HepG2 (cell line): ENCODE data around the gene SBNO2. TPM values are rescaled to one million over a fixed set of nuclear protein-coding genes. Genes with fewer than 3 reads are reported as not detected.

Experiments
- ARNT2 ChIP-seq: sonication (generic); formaldehyde crosslinking; IDR thresholded peaks from 2 replicates; pipeline ENCODE4 v1.8.0; 2022; ENCODE audit warnings: mild to moderate bottlenecking, low read depth, missing genetic modification reagents, moderate library complexity
- FOXK2 ChIP-seq: fragments of 450-650 bp; IDR thresholded peaks from 2 replicates; pipeline ENCODE4 v1.6.1; 2016
- GABPA ChIP-seq, 2 experiments: IDR thresholded peaks; 2 replicates each; pipeline ENCODE4 v1.6.1; 2011 to 2016; ENCODE audit warnings: low read depth in 2 of 2, low read length in 1 of 2, missing biosample characterization in 1 of 2, missing genetic modification characterization in 1 of 2
- ISL2 ChIP-seq: sonication (generic); formaldehyde crosslinking; IDR thresholded peaks from 2 replicates; pipeline ENCODE4 v1.5.0; 2020; ENCODE audit warnings: missing genetic modification reagents
- MEIS2 ChIP-seq: sonication (generic); formaldehyde crosslinking; IDR thresholded peaks from 2 replicates; pipeline ENCODE4 v1.9.0; 2021; ENCODE audit warnings: mild to moderate bottlenecking, missing genetic modification reagents
- SUZ12 ChIP-seq: fragments of 150-350 bp; IDR thresholded peaks from 2 replicates; pipeline ENCODE4 v1.6.1; 2014; ENCODE audit warnings: low read depth, low read length
- TFDP2 ChIP-seq: sonication (generic); formaldehyde crosslinking; IDR thresholded peaks from 2 replicates; pipeline ENCODE4 v1.4.0; 2020; ENCODE audit warnings: missing genetic modification reagents
- TSC22D2 ChIP-seq: sonication (generic); formaldehyde crosslinking; IDR thresholded peaks from 2 replicates; pipeline ENCODE4 v1.5.1; 2020; ENCODE audit warnings: missing genetic modification reagents, mild to moderate bottlenecking, borderline replicate concordance
- ZBTB21 ChIP-seq: sonication (generic); formaldehyde crosslinking; IDR thresholded peaks from 2 replicates; pipeline ENCODE4 v1.4.0; 2020; ENCODE audit warnings: missing genetic modification reagents
- ZFP36L1 ChIP-seq: sonication (generic); formaldehyde crosslinking; IDR thresholded peaks from 2 replicates; pipeline ENCODE4 v1.8.0; 2022; ENCODE audit warnings: mild to moderate bottlenecking, missing genetic modification reagents, moderate library complexity
- ZMYM2 ChIP-seq: sonication (generic); formaldehyde crosslinking; IDR thresholded peaks from 2 replicates; pipeline ENCODE4 v1.8.0; 2022; ENCODE audit warnings: mild to moderate bottlenecking, missing genetic modification reagents
- ZMYM3 ChIP-seq: sonication (generic); formaldehyde crosslinking; IDR thresholded peaks from 2 replicates; pipeline ENCODE4 v1.5.1; 2020; ENCODE audit warnings: mild to moderate bottlenecking, missing genetic modification reagents
- ZNF143 ChIP-seq: sonication (generic); formaldehyde crosslinking; IDR thresholded peaks from 2 replicates; pipeline ENCODE4 v1.4.0; 2020; ENCODE audit warnings: missing genetic modification reagents
- ZNF326 ChIP-seq: sonication (generic); formaldehyde crosslinking; IDR thresholded peaks from 2 replicates; pipeline ENCODE4 v1.4.0; 2020; ENCODE audit warnings: missing genetic modification reagents, borderline replicate concordance
- ZNF746 ChIP-seq: sonication (generic); formaldehyde crosslinking; IDR thresholded peaks from 2 replicates; pipeline ENCODE4 v1.8.0; 2022; ENCODE audit warnings: mild to moderate bottlenecking, missing genetic modification reagents
- polyA plus RNA-seq, 8 experiments: library from polyadenylated mRNA; depleted of rRNA in 3 of 8; stranded (reverse) in 7 of 8; unstranded in 1 of 8; fragments of >200 nt; fragmentation: Illumina TruSeq in 4 of 8; extraction: Trizol in 4 of 8; gene quantifications; 2 replicates each; pipeline versions ENCODE4 v1.2.1 to v1.2.3, GENCODE V29; 2011 to 2016; ENCODE audit warnings: low read depth in 4 of 8, missing spikeins in 1 of 8, mixed read lengths in 1 of 8; ENCODE audit not compliant: insufficient read depth in 1 of 8
- total RNA-seq, 5 experiments: library from RNA; depleted of rRNA; stranded (reverse); fragments of >200 nt; fragmentation: Illumina TruSeq; extraction: Trizol; gene quantifications; 2 replicates each; pipeline ENCODE4 v1.2.3, GENCODE V29; 2016; ENCODE audit warnings: low read depth in 1 of 5
- TF ChIP-seq, protein P1 (sequence below): sonication (generic); formaldehyde crosslinking; IDR thresholded peaks from 2 replicates; pipeline ENCODE4 v1.4.0; 2020; ENCODE audit warnings: missing genetic modification reagents, borderline replicate concordance
- TF ChIP-seq, protein P2 (sequence below), 2 experiments: fragments of 450-650 bp in 1 of 2; sonication (generic) in 1 of 2; formaldehyde crosslinking; IDR thresholded peaks; 2 replicates each; pipeline versions ENCODE4 v1.5.0 to v1.8.0; 2020 to 2022; ENCODE audit warnings: mild to moderate bottlenecking in 1 of 2, missing genetic modification reagents in 1 of 2
- TF ChIP-seq, protein P3 (sequence below): sonication (generic); formaldehyde crosslinking; IDR thresholded peaks from 2 replicates; pipeline ENCODE4 v1.4.0; 2020; ENCODE audit warnings: mild to moderate bottlenecking, missing genetic modification reagents
- TF ChIP-seq, protein P4 (sequence below): fragments of 450-650 bp; IDR thresholded peaks from 2 replicates; pipeline ENCODE4 v1.6.1; 2017; ENCODE audit warnings: mild to moderate bottlenecking

The SBNO2 gene
- total and polyA plus RNA-seq, 2 of the 13 experiments (the other 11 are each of a cell fraction or from before 2014, with no cell fraction given), result 8.6 to 10.4 TPM

- no peak for TF ChIP-seq ZNF746 (CRISPR knock-in tag)
- TF ChIP-seq SUZ12, result no peak
- TF ChIP-seq ZNF326 (CRISPR knock-in tag), result no peak
- no peak for TF ChIP-seq ISL2
- TF ChIP-seq, protein P1, sequence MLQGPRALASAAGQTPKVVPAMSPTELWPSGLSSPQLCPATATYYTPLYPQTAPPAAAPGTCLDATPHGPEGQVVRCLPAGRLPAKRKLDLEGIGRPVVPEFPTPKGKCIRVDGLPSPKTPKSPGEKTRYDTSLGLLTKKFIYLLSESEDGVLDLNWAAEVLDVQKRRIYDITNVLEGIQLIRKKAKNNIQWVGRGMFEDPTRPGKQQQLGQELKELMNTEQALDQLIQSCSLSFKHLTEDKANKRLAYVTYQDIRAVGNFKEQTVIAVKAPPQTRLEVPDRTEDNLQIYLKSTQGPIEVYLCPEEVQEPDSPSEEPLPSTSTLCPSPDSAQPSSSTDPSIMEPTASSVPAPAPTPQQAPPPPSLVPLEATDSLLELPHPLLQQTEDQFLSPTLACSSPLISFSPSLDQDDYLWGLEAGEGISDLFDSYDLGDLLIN, result no peak
- peak; percentile 31; the same call in 1 of the 2 replicates for TF ChIP-seq TFDP2
- TF ChIP-seq, protein P2, sequence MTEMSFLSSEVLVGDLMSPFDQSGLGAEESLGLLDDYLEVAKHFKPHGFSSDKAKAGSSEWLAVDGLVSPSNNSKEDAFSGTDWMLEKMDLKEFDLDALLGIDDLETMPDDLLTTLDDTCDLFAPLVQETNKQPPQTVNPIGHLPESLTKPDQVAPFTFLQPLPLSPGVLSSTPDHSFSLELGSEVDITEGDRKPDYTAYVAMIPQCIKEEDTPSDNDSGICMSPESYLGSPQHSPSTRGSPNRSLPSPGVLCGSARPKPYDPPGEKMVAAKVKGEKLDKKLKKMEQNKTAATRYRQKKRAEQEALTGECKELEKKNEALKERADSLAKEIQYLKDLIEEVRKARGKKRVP (CRISPR knock-in tag; IDR thresholded peaks at IDR 0.05), result no peak
- TF ChIP-seq, protein P3, sequence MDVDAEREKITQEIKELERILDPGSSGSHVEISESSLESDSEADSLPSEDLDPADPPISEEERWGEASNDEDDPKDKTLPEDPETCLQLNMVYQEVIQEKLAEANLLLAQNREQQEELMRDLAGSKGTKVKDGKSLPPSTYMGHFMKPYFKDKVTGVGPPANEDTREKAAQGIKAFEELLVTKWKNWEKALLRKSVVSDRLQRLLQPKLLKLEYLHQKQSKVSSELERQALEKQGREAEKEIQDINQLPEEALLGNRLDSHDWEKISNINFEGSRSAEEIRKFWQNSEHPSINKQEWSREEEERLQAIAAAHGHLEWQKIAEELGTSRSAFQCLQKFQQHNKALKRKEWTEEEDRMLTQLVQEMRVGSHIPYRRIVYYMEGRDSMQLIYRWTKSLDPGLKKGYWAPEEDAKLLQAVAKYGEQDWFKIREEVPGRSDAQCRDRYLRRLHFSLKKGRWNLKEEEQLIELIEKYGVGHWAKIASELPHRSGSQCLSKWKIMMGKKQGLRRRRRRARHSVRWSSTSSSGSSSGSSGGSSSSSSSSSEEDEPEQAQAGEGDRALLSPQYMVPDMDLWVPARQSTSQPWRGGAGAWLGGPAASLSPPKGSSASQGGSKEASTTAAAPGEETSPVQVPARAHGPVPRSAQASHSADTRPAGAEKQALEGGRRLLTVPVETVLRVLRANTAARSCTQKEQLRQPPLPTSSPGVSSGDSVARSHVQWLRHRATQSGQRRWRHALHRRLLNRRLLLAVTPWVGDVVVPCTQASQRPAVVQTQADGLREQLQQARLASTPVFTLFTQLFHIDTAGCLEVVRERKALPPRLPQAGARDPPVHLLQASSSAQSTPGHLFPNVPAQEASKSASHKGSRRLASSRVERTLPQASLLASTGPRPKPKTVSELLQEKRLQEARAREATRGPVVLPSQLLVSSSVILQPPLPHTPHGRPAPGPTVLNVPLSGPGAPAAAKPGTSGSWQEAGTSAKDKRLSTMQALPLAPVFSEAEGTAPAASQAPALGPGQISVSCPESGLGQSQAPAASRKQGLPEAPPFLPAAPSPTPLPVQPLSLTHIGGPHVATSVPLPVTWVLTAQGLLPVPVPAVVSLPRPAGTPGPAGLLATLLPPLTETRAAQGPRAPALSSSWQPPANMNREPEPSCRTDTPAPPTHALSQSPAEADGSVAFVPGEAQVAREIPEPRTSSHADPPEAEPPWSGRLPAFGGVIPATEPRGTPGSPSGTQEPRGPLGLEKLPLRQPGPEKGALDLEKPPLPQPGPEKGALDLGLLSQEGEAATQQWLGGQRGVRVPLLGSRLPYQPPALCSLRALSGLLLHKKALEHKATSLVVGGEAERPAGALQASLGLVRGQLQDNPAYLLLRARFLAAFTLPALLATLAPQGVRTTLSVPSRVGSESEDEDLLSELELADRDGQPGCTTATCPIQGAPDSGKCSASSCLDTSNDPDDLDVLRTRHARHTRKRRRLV, result no peak
- peak; percentile 45; the same call in 1 of the 2 replicates for TF ChIP-seq ARNT2
- TF ChIP-seq TSC22D2, result no peak
- TF ChIP-seq MEIS2 (CRISPR knock-in tag), result no peak
- peak; percentile 86 for TF ChIP-seq ZMYM3 (CRISPR knock-in tag)
- no peak for TF ChIP-seq FOXK2
- TF ChIP-seq ZBTB21 (CRISPR knock-in tag), result no peak
- no peak for TF ChIP-seq ZNF143 (CRISPR knock-in tag)
- TF ChIP-seq, protein P4, sequence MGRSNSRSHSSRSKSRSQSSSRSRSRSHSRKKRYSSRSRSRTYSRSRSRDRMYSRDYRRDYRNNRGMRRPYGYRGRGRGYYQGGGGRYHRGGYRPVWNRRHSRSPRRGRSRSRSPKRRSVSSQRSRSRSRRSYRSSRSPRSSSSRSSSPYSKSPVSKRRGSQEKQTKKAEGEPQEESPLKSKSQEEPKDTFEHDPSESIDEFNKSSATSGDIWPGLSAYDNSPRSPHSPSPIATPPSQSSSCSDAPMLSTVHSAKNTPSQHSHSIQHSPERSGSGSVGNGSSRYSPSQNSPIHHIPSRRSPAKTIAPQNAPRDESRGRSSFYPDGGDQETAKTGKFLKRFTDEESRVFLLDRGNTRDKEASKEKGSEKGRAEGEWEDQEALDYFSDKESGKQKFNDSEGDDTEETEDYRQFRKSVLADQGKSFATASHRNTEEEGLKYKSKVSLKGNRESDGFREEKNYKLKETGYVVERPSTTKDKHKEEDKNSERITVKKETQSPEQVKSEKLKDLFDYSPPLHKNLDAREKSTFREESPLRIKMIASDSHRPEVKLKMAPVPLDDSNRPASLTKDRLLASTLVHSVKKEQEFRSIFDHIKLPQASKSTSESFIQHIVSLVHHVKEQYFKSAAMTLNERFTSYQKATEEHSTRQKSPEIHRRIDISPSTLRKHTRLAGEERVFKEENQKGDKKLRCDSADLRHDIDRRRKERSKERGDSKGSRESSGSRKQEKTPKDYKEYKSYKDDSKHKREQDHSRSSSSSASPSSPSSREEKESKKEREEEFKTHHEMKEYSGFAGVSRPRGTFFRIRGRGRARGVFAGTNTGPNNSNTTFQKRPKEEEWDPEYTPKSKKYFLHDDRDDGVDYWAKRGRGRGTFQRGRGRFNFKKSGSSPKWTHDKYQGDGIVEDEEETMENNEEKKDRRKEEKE, result no peak
- TF ChIP-seq ZMYM2 (CRISPR knock-in tag), result peak; percentile 78
- TF ChIP-seq ZFP36L1, result no peak
- no peak for TF ChIP-seq GABPA (IDR thresholded peaks at IDR 0.05; ENCODE audit: low read depth, low read length)
- TF ChIP-seq GABPA (CRISPR knock-in tag; IDR thresholded peaks at IDR 0.05; ENCODE audit: low read depth), result no peak
These were observed 107.2 kb downstream of the SBNO2 start, which contains the start of gene ARHGAP45 (continued) for GRCh38 chr19:1066748-1067340.
